Spleen (tissue), 11 donors: Measurements from ENCODE around the gene AFAP1L2. TPM values are rescaled to one million over a fixed set of nuclear protein-coding genes. Genes with fewer than 3 reads are reported as not detected.

Experiments used
- DNase-seq: peaks from one replicate; pipeline ENCODE4 v3.0.0-alpha.2; 2020
- H3K27ac ChIP-seq, 8 donors: fragments of 200-600 bp; sonication (generic) in 7 of 8; 1 replicate in 4 of 8; 2 replicates in 4 of 8; pipeline versions ENCODE4 v1.5.0 to v1.8.0; 2016 to 2021; ENCODE audit warnings: inconsistent platforms in 4 of 8, mild to moderate bottlenecking in 4 of 8, moderate library complexity in 1 of 8
- H3K27me3 ChIP-seq, 7 donors: fragments of 200-600 bp; sonication (generic) in 6 of 7; replicated peaks in 1 of 7; 1 replicate in 4 of 7; 2 replicates in 3 of 7; pipeline versions ENCODE4 v1.5.0 to v1.8.0; 2016 to 2021; ENCODE audit warnings: inconsistent platforms in 3 of 7, mild to moderate bottlenecking in 1 of 7
- H3K36me3 ChIP-seq, 6 donors: fragments of 200-600 bp; sonication (generic) in 5 of 6; 1 replicate in 4 of 6; 2 replicates in 2 of 6; pipeline versions ENCODE4 v1.5.0 to v1.8.0; 2016 to 2021; ENCODE audit warnings: inconsistent platforms in 2 of 6
- H3K4me1 ChIP-seq, 6 donors: fragments of 200-600 bp; sonication (generic) in 5 of 6; 1 replicate in 3 of 6; 2 replicates in 3 of 6; pipeline versions ENCODE4 v1.5.0 to v1.8.0; 2016 to 2021; ENCODE audit warnings: inconsistent platforms in 3 of 6
- H3K4me3 ChIP-seq, 8 donors: fragments of 200-600 bp; sonication (generic) in 7 of 8; 1 replicate in 4 of 8; 2 replicates in 4 of 8; pipeline versions ENCODE4 v1.5.0 to v1.8.0; 2016 to 2021; ENCODE audit warnings: inconsistent platforms in 4 of 8, mild to moderate bottlenecking in 4 of 8, moderate library complexity in 2 of 8
- H3K9me3 ChIP-seq, 8 donors: fragments of 200-600 bp; sonication (generic) in 7 of 8; 1 replicate in 4 of 8; 2 replicates in 4 of 8; pipeline versions ENCODE4 v1.5.0 to v1.8.0; 2016 to 2021; ENCODE audit warnings: inconsistent platforms in 4 of 8
- POLR2A ChIP-seq, 3 donors: fragments of 450-650 bp; IDR thresholded peaks; one replicate each; pipeline ENCODE4 v1.5.1; 2017; ENCODE audit warnings: antibody characterized with exemption in 3 of 3, mild to moderate bottlenecking in 1 of 3
- POLR2AphosphoS5 ChIP-seq, 3 donors: sonication (generic); formaldehyde crosslinking; IDR thresholded peaks; one replicate each; pipeline ENCODE4 v1.5.1; 2017; ENCODE audit warnings: antibody characterized with exemption in 3 of 3
- WGBS, 5 donors: extraction: QIAGEN DNeasy Blood & Tissue Kit in 3 of 5; methylation state at CpG; one replicate each; pipeline versions ENCODE4 v1.1.5 to v1.1.7; 2013 to 2018; 5-methylcytosine and 5-hydroxymethylcytosine counted together
- intact Hi-C: fragments of 100-400 bp; cut with DNase I; formaldehyde crosslinking; loops from one replicate; pipeline ENCODE4 v1.15.0; 2023; ENCODE audit warnings: low total_unique reads
- polyA plus RNA-seq, 3 donors: library from polyadenylated mRNA; stranded (reverse); fragments of 200-250 nt; gene quantifications; one replicate each; pipeline ENCODE4 v1.2.1, GENCODE V29; 2013
- total RNA-seq, 7 donors: library from RNA; depleted of rRNA in 3 of 7; stranded (reverse); fragments of >200 nt in 3 of 7; fragmentation: NEBNext Ultra II Directional in 4 of 7; extraction: Animal tissue kit (Norgen Biotek cat#: 25700) in 4 of 7; gene quantifications; one replicate each; pipeline versions ENCODE4 v1.1.0 to v1.2.1, GENCODE V29; 2016 to 2021
- TF ChIP-seq, protein P1 (sequence below), 11 experiments: fragments of 200-600 bp in 7 of 11; fragments of 450-650 bp in 4 of 11; sonication (generic) in 4 of 11; IDR thresholded peaks in 8 of 11; conservative IDR thresholded peaks in 3 of 11; 1 replicate in 7 of 11; 2 replicates in 4 of 11; pipeline versions ENCODE4 v1.4.0 to v1.8.0; 2016 to 2021; ENCODE audit warnings: antibody characterized with exemption in 11 of 11, inconsistent platforms in 4 of 11, mild to moderate bottlenecking in 1 of 11
- donor health status: healthy with polysubstance abuse.
- donor health status: DM: no; HTN: no; CAD: no; lungs with moderate emphysema.
- donor health status: DM: no; HTN: no; CAD: no.
- donor health status: Bipolar disorder and iron deficiency.
- donor health status: healthy.
- donor health status: DM: no; HTN: no; CAD: no.
- donor health status: DM: yes; HTN: yes; CAD: no.

Gene AFAP1L2
- total and polyA plus RNA-seq, 10 donors, result 18.3 to 273 (median 180) TPM

DNA sequence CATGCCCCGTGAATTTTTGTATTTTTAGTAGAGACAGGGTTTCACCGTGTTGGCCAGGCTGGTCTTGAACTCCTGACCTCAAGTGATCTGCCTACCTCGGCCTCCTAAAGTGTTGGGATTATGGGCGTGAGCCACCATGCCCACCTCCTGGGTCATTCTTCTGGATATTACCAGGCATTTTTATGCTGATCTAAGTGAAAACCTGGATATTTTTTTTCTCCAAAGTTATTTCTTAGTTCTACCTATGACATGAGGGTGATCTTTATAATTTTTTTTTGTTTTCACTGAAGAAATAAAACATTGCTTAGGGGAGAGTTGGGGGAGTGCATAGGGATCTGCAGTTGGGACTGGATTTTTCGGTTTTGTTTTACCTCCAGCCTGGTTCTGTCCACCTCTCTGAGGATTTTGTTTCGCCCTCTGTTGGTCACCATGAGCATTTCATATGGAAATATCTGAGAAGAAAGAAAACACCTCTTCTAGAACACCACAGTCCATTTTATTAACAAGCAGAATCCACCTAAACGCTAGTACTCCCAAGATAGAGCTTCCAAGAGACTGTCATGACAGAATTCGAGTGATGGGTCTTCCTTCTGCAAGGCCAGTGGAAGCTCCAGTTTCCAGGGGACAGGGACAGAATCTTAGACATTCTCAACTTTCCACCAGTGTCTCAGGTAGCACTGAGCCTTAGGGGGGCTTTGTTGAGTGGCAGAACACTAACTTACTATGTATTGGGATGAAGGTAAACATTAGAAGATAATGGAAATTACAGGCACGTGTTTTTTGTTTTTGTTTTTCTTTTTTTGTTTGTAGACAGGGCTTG is 33.4 kb upstream of the AFAP1L2 start:
- no peak for DNase-seq
- H3K27ac ChIP-seq, result no peak overlapping the region
- peaks cover 0 to 98% (median 52%) of the 10 kb centered on the region in 6 donors for H3K36me3 ChIP-seq
- H3K27me3 ChIP-seq, result no peaks in the 10 kb centered on the region
- intact Hi-C loops, result no loop called here
- no peak overlapping the region for H3K4me3 ChIP-seq
- no peaks in the 10 kb centered on the region for H3K4me1 ChIP-seq
- TF ChIP-seq, protein P1, sequence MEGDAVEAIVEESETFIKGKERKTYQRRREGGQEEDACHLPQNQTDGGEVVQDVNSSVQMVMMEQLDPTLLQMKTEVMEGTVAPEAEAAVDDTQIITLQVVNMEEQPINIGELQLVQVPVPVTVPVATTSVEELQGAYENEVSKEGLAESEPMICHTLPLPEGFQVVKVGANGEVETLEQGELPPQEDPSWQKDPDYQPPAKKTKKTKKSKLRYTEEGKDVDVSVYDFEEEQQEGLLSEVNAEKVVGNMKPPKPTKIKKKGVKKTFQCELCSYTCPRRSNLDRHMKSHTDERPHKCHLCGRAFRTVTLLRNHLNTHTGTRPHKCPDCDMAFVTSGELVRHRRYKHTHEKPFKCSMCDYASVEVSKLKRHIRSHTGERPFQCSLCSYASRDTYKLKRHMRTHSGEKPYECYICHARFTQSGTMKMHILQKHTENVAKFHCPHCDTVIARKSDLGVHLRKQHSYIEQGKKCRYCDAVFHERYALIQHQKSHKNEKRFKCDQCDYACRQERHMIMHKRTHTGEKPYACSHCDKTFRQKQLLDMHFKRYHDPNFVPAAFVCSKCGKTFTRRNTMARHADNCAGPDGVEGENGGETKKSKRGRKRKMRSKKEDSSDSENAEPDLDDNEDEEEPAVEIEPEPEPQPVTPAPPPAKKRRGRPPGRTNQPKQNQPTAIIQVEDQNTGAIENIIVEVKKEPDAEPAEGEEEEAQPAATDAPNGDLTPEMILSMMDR (IDR thresholded peaks at IDR 0.05 in 8 of 11, conservative IDR thresholded peaks at IDR 0.05 in 3 of 11), result peak in 8 of 11 experiments; percentile 13 to 63 (median 42)
- TF ChIP-seq POLR2A (IDR thresholded peaks at IDR 0.05) (no peak), POLR2AphosphoS5 (IDR thresholded peaks at IDR 0.05) (no peak)
- no peaks in the 10 kb centered on the region for H3K9me3 ChIP-seq
- 79 to 92% (median 84%) methylated on average over 9 of the region's 9 CpGs for WGBS, 5 donors

DNA sequence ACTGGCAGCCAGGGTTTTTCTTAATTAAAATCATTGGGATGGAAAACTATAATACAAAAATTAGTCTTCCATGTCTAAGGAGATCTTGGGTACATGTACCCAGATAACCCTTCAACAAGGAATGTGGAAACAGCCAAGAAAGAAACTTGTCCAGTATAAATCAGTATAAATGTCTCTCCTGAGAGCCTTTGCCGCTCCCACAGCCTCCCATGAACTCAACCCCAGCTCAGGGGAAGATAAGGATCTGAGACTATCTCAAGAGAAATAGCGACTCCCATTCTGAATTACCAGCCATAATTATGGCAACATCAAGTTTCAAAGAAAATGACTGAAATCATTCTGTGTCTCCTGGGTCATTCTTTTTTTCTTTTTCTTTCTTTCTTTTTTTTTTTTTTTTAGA is 32.6 kb upstream of the AFAP1L2 start:
- DNase-seq, result no peak
- H3K4me3 ChIP-seq, result no peak overlapping the region
- H3K9me3 ChIP-seq, result no peaks in the 10 kb centered on the region
- 82 to 89% (median 88%) methylated on average over 2 of the region's 2 CpGs for WGBS, 5 donors
- TF ChIP-seq POLR2AphosphoS5 (IDR thresholded peaks at IDR 0.05) (no peak), POLR2A (IDR thresholded peaks at IDR 0.05) (no peak)
- TF ChIP-seq, protein P1 (IDR thresholded peaks at IDR 0.05 in 8 of 11, conservative IDR thresholded peaks at IDR 0.05 in 3 of 11), result no peak
- H3K27me3 ChIP-seq, result no peaks in the 10 kb centered on the region
- no peak overlapping the region for H3K27ac ChIP-seq
- intact Hi-C loops, result no loop called here
- H3K36me3 ChIP-seq, result peaks cover 0 to 92% (median 48%) of the 10 kb centered on the region in 6 donors
- H3K4me1 ChIP-seq, result no peaks in the 10 kb centered on the region

DNA sequence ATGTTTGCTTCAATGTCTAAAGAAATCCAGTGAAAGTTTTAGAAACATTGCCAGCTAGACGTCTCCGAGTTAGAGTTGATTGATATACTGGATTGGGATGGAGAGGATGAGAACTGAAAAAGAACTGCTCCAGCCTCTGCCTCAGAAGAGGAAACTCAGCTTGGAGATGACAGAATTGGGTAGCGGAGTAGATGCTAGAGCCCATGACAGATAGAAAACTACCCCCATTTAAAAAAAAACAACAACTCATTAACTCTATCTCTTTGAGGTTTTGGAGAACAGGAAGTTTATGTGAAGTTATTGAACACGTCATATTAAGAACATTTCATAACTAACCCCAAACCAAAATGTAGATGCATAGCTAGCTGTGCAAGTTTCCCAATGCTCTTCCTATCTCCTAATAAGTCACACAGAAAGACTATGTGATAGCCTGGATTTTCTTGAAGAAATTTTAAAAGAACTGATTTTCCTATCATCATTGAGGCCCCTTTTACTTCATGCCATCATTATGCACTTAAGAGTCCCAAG is 28.3 kb upstream of the AFAP1L2 start:
- TF ChIP-seq POLR2A (IDR thresholded peaks at IDR 0.05), result no peak
- intact Hi-C loops, result no loop called here
- no peak for DNase-seq
- Histone ChIP-seq H3K36me3 (peaks cover 0 to 64% (median 15%) of the 10 kb centered on the region in 6 donors), H3K4me1 (peaks cover 0 to 2% (median 0%) of the 10 kb centered on the region in 6 donors), H3K9me3 (no peaks in the 10 kb centered on the region), H3K4me3 (no peak overlapping the region), H3K27ac (no peak overlapping the region), H3K27me3 (no peaks in the 10 kb centered on the region)
- 66 to 87% (median 75%) methylated on average over 4 of the region's 4 CpGs for WGBS, 5 donors

DNA sequence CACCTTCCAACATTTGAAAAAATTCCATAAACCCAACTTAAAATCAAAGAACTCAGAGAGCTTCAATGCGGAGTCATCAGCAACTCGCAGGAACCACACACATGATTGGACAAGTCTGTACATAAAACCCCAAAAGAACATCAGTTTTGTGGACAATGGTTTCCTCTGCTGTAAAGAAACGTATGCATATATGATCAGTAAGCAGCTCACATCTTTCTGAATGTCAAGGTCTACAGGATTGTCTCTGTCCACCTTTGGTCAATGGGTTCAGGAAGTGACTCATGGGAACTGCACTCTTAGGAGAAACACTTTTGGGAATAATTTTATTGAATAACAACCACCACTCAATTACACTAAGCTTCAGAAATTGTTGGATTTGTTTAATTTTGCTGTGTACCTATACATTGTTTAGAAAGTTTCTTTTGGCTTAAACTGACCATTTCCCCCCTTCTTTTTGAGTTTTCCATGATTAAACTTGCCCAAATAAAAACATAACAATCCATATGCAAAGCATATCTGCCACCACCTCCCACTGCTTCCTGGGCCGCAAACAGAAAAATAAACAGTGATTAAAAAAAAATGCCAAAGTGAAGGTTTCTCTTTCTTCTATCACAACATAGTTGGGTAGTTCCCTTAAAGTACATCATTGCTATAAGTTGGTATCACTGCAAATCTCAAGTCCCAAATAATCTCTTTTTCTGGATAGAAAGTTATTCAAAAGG is 27.3 kb upstream of the AFAP1L2 start:
- 74 to 92% (median 84%) methylated on average over 4 of the region's 4 CpGs for WGBS, 5 donors
- Histone ChIP-seq H3K27ac (no peak overlapping the region), H3K4me1 (peaks cover 0 to 10% (median 0%) of the 10 kb centered on the region in 6 donors), H3K4me3 (no peak overlapping the region), H3K9me3 (no peaks in the 10 kb centered on the region), H3K36me3 (peaks cover 0 to 54% (median 11%) of the 10 kb centered on the region in 6 donors), H3K27me3 (no peaks in the 10 kb centered on the region)
- intact Hi-C loops, result no loop called here
- DNase-seq, result no peak
- TF ChIP-seq POLR2AphosphoS5 (IDR thresholded peaks at IDR 0.05), result no peak
- TF ChIP-seq POLR2A (IDR thresholded peaks at IDR 0.05), result no peak
- TF ChIP-seq, protein P1 (IDR thresholded peaks at IDR 0.05 in 8 of 11, conservative IDR thresholded peaks at IDR 0.05 in 3 of 11), result no peak
